Fibroblast of villous mesenchyme (primary cell): ENCODE data around the gene STX12. TPM values are rescaled to one million over a fixed set of nuclear protein-coding genes. Genes with fewer than 3 reads are reported as not detected.

Experiments
- DNase-seq: peaks from one replicate; pipeline ENCODE4 v3.0.0-alpha.2; 2010; ENCODE audit warnings: low read depth
- H3K4me3 ChIP-seq: 2 replicates; pipeline ENCODE4 v1.5.1; 2011; ENCODE audit warnings: low read depth, mild to moderate bottlenecking, low read length
- CTCF ChIP-seq: IDR thresholded peaks from 2 replicates; pipeline ENCODE4 v1.5.1; 2012; ENCODE audit warnings: low read depth, mild to moderate bottlenecking, low read length; ENCODE audit not compliant: insufficient read depth
- total RNA-seq: library from RNA; depleted of rRNA; stranded (reverse); fragments of >200 nt; gene quantifications from 2 replicates; pipeline ENCODE4 v1.2.3, GENCODE V29; 2012

STX12 gene
- total RNA-seq, 1 donor: 95.4 TPM

GRCh38 chr1:27862004-27862403, 89.0 kb downstream of the STX12 start:
- H3K4me3 ChIP-seq: no peak overlapping the region
- no peak for TF ChIP-seq CTCF
- no peak for DNase-seq

GRCh38 chr1:27862671-27863537, 89.9 kb downstream of the STX12 start:
- DNase-seq: peak; percentile 97
- no peak overlapping the region for H3K4me3 ChIP-seq
- TF ChIP-seq CTCF: no peak

GRCh38 chr1:27863538-27863915, 90.5 kb downstream of the STX12 start:
- no peak overlapping the region for H3K4me3 ChIP-seq
- DNase-seq: no peak
- TF ChIP-seq CTCF: no peak

- no peak for DNase-seq
- TF ChIP-seq CTCF: no peak
- H3K4me3 ChIP-seq: no peak overlapping the region
Measured at GRCh38 chr1:27864264-27864895, 91.4 kb downstream of the STX12 start.

GRCh38 chr1:27865821-27866220, 92.8 kb downstream of the STX12 start:
- no peak overlapping the region for H3K4me3 ChIP-seq
- no peak for TF ChIP-seq CTCF
- DNase-seq: no peak

GRCh38 chr1:27868556-27868931, 95.5 kb downstream of the STX12 start:
- DNase-seq: no peak

More at GRCh38 chr1:27868556-27868931, 95.5 kb downstream of the STX12 start:
- H3K4me3 ChIP-seq: no peak overlapping the region
- TF ChIP-seq CTCF: no peak
